SK-N-MC (cell line): ENCODE results near the gene KRT6B.

ENCODE experiments used
- EZH2 ChIP-seq: fragments of 200-600 bp; sonication (generic); IDR thresholded peaks from one replicate; pipeline ENCODE4 v1.6.1; 2017; ENCODE audit warnings: antibody characterized with exemption
- FOXP2 ChIP-seq: optimal IDR thresholded peaks from 2 replicates; pipeline ENCODE3; 2011; ENCODE audit warnings: mild to moderate bottlenecking, moderate library complexity; ENCODE audit not compliant: insufficient read depth; ENCODE audit errors: extremely low read length, control extremely low read depth
- POLR2AphosphoS5 ChIP-seq: IDR thresholded peaks from 2 replicates; pipeline ENCODE4 v1.6.1; 2012; ENCODE audit warnings: mild to moderate bottlenecking, low read depth, low read length, borderline replicate concordance

- TF ChIP-seq POLR2AphosphoS5, result no peak
- no peak for TF ChIP-seq EZH2
- TF ChIP-seq FOXP2, result no peak
Observed at GRCh38 chr12:52480073-52480472, 28.1 kb upstream of the KRT6B start.
